ENCODE measurements around the gene LPP.

LPP gene

DNA sequence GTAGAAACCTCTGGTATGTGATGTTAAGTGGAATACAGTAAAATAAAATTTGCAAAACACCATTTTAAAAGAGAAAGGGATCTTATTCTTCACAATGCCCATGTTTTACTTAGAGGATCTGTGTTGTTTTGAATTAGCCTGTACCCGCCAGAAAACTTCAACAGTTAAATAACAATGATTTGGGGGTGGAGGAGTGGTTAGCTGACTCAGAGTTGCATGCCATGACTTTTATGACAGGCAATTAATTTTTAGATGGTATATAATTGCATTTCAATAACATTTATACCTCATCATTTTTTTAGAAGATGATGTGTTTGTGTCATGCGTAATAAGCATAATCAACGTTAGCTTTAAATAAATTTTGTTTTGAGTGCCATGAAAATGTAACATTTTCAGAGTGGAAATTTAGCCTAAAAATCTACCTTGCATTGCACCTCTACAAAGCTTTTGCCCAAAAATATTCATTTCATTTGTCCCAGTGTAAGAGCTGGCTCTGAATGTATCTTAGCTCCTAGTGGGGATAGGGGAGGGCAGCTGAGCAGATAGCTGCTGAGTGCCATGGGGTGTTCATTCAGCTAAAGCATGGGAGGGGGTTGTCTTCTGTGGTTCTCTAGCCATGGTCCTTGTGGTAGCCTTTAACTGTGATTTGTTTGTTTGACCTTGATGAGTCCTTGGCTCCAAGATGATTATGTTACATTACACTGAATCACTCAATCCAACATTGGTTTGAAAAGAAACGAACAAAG is 379.8 kb downstream of the LPP start:
- H3K4me3 Mint-ChIP-seq = no peak overlapping the region
- H3K4me1 Mint-ChIP-seq = peaks cover 6% of the 10 kb centered on the region
- no peak overlapping the region for H3K27ac Mint-ChIP-seq
- no peaks in the 10 kb centered on the region for H3K27me3 Mint-ChIP-seq
- DNase-seq = no peak
- peaks cover 0 to 4% of the 10 kb centered on the region in 2 donors for H3K9me3 Mint-ChIP-seq
- ATAC-seq = no peak

DNA sequence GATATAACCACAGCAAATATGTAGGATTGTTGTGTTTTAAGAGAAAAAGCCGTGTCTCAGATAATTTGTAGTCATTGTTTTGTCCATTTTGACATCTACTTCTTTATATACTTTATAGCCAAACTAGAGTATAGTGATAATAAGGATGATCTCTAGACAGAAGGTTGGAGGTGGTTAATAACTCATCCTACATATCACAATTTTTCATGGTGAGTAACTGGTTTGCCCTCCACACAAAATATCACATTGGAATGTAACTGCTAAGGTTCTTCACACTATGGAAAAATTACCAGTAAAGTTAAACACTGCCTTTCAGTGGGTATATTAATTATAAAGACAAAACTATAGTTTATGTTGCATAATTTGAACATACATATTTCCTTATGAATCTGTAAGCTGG is 380.7 kb downstream of the LPP start:
- Mint-ChIP-seq H3K27ac (no peak overlapping the region), H3K4me1 (peaks cover 6% of the 10 kb centered on the region), H3K27me3 (no peaks in the 10 kb centered on the region), H3K9me3 (peaks cover 0 to 10% of the 10 kb centered on the region in 2 donors), H3K4me3 (no peak overlapping the region)
- no peak for DNase-seq
- ATAC-seq = no peak

DNA sequence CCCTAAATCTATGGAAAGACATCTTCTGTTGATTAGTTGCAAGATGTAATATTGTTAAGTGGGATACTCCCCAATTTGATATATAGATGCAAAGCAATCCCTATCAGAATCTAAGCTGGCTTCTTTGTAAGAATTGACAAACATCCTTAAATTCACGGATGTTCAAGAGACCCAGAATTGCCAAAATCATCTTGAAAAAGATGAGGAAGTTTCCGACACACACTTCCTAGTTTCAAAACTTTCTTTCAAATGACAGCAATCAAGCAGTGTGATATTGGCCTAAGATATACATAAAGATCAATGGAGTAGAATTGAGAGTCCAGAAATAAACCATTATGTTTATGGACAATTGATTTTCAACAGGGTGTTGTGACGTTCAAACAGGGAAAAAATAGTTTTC is 383.6 kb downstream of the LPP start:
- no peak overlapping the region for H3K27ac Mint-ChIP-seq
- peaks cover 0 to 10% of the 10 kb centered on the region in 2 donors for H3K9me3 Mint-ChIP-seq
- H3K27me3 Mint-ChIP-seq = no peaks in the 10 kb centered on the region
- H3K4me3 Mint-ChIP-seq = no peak overlapping the region
- no peak for ATAC-seq
- DNase-seq = no peak
- H3K4me1 Mint-ChIP-seq = peaks cover 6% of the 10 kb centered on the region

DNA sequence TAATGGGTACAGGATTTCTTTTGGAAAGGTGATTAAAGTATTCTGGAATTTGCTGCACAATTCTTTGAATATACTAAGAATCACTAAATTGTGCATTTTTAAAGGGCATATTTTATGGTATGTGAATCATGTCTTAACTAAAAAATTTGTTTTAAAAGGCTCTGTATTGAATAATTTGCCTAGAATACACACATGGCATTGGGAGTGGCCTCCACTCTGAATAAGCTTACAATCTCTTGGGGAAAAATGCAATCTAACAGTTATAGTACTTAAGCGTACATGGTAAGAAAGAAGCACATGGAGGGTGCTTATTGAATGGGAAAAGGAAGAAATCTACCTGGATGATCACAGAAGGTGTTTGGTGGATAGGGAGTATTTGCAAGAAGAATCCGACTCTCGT is 385.1 kb downstream of the LPP start:
- DNase-seq (no peak), ATAC-seq (no peak)
- Mint-ChIP-seq H3K4me1 (peaks cover 6% of the 10 kb centered on the region), H3K9me3 (peaks cover 0 to 10% of the 10 kb centered on the region in 2 donors), H3K27ac (no peak overlapping the region), H3K27me3 (no peaks in the 10 kb centered on the region), H3K4me3 (no peak overlapping the region)

DNA sequence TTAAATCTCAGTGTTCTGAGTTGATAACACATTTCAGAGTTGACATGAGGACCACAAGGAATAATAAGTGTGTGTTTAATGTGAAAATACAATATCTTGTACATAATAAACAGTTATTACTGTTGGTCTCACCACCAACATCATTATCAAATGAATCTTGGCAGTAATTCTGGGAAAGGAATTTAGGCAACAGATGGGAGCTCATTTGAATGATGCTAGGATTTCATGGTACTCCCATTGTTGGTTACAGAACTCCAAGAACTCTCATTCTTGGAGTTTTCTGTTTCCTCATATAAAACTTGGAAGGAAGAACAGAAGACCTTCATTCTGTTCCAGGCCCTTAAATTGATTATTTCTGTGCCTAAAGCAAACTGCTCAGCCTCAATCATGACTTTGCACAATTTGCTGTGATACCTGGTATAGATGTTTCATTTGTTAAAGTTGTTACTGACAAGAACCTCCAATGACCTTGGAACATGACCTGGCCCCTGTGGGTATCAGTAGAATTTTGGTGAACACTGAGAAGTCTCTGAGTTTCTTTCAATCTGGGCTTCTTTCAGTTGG is 385.8 kb downstream of the LPP start:
- Mint-ChIP-seq H3K9me3 (peaks cover 0 to 10% of the 10 kb centered on the region in 2 donors), H3K4me3 (no peak overlapping the region), H3K4me1 (peaks cover 6% of the 10 kb centered on the region), H3K27ac (no peak overlapping the region), H3K27me3 (no peaks in the 10 kb centered on the region)
- ATAC-seq = no peak
- no peak for DNase-seq

DNA sequence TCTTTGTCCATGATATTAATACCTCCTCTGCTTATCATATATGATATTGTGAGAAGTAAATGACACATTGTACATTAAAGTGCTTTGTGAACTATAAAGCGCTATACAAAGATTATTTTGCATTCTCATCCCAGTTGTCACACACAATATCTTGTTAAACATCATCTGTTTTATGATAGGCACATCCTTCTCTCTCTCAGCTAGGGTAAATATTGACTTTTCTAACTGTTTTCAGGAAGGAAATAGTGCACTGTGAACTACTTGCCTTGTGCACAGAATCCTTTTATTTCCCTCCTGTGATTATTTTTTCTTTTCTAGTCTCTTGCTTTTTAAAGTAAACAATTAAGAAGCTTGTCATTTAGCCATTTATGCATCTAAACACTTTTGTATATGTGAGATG is 388.2 kb downstream of the LPP start:
- H3K9me3 Mint-ChIP-seq = peaks cover 0 to 10% of the 10 kb centered on the region in 2 donors
- DNase-seq = no peak
- ATAC-seq = no peak
- peaks cover 3% of the 10 kb centered on the region for H3K4me1 Mint-ChIP-seq
- no peak overlapping the region for H3K4me3 Mint-ChIP-seq
- no peaks in the 10 kb centered on the region for H3K27me3 Mint-ChIP-seq
- no peak overlapping the region for H3K27ac Mint-ChIP-seq

DNA sequence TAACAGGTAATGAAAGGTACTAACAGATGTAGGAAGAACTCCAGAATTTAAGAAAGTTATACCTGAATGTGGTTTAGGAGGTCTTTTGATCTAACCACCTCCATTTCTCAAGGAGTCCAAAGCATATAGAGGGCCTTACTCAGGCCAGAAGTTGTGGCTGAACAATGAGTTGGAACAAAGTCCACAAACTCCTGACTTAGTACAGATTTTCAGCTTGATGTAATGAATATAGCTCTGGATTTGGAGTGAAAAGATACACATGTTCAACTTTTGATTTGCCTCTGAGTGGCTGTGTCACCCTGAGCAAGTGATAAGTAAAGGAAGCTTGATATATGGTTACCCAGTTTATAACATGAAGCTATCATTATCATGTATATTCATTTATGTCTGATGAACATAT is 390.1 kb downstream of the LPP start:
- no peaks in the 10 kb centered on the region for H3K4me1 Mint-ChIP-seq
- DNase-seq (no peak), ATAC-seq (no peak)
- H3K4me3 Mint-ChIP-seq = no peak overlapping the region
- peaks cover 0 to 4% of the 10 kb centered on the region in 2 donors for H3K9me3 Mint-ChIP-seq
- no peak overlapping the region for H3K27ac Mint-ChIP-seq
- H3K27me3 Mint-ChIP-seq = no peaks in the 10 kb centered on the region

DNA sequence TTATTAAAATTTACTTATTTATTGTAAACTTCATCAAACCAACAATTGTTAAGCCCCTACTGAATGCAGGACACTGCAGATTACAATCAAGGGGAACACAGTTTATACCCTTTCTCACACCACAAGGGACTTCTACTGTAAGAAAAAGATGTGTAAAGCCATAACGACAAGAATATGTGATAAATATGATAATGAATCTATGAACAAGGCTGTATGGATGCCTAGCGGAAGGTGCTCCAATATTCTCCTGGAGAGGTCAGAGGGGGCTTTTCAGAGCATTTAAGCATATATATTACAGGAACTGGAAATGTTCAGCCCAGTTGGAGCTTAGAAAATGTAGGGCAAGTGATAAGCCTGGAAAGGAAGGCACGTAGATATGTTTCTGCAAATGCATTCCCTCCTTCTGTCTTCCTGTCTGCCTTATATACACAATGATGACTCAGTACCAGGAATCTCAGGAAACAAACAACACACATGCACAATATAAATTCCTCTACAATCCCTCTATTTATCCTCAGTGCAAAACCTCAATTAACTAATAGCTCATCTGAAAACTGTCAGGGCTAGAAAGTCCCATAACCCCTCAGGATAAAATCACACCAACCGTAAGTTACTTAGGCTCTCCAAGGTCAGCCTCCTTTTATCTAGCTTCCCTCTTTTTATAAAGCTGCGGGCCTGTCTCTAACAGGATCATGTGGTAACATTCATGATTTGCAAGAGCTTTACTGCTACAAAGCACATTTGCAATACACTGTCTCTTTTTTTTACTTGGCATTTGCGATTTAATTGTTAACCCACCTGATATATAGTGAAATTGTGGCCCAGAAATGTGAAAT is 393.1 kb downstream of the LPP start:
- ATAC-seq = no peak

DNA sequence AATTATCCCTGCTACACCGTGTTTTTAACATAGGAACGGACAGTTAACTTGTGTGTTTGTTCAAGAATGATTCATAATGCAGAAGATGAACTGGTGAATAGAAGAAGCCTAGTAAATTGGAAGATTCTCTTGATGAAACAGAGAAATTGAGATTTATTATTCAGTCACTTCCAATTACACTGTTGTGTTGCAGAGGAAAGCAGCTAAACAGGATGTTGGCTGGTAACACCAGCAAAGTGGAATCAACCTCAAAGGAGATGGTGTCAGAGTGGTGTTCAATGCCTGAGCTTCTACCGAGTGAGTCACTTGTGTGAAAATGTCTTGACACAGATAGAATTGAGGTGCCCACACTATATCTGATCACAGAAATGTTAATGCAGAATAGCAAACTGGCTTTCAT is 399.6 kb downstream of the LPP start:
- H3K27me3 Mint-ChIP-seq = no peaks in the 10 kb centered on the region
- ATAC-seq (peak; percentile 97), DNase-seq (peak; percentile 16 to 26)
- no peak overlapping the region for H3K27ac Mint-ChIP-seq
- H3K9me3 Mint-ChIP-seq = peaks cover 0 to 5% of the 10 kb centered on the region in 2 donors
- H3K4me1 Mint-ChIP-seq = peaks cover 16% of the 10 kb centered on the region
- H3K4me3 Mint-ChIP-seq = no peak overlapping the region

More for the DNA sequence above, 393.1 kb downstream of the LPP start:
- Mint-ChIP-seq H3K4me1 (no peaks in the 10 kb centered on the region), H3K27me3 (no peaks in the 10 kb centered on the region), H3K9me3 (peaks cover 0 to 5% of the 10 kb centered on the region in 2 donors), H3K27ac (no peak overlapping the region), H3K4me3 (no peak overlapping the region)
- no peak for DNase-seq

DNA sequence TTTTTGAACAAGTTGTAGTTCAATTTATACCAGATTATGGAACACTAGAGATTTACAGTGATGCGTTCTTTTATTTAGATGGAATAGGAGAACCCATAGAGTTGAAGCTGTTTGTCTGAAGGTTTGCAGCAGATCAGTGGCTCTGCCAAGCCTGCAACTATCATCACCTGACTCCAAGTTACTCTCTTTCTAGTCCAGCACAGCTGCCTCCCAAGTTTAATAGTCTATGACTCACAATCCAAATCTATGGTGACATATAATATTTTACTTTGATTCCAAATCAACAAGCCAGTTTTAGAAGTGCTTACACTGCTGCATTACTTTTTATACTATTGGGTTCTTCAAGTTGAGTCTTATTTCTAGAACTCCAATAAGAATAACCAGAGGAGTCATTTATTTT is 400.4 kb downstream of the LPP start:
- DNase-seq = no peak
- H3K4me1 Mint-ChIP-seq = peaks cover 16% of the 10 kb centered on the region
- no peak overlapping the region for H3K27ac Mint-ChIP-seq
- no peaks in the 10 kb centered on the region for H3K27me3 Mint-ChIP-seq
- H3K4me3 Mint-ChIP-seq = no peak overlapping the region
- ATAC-seq = no peak
- peaks cover 0 to 5% of the 10 kb centered on the region in 2 donors for H3K9me3 Mint-ChIP-seq

DNA sequence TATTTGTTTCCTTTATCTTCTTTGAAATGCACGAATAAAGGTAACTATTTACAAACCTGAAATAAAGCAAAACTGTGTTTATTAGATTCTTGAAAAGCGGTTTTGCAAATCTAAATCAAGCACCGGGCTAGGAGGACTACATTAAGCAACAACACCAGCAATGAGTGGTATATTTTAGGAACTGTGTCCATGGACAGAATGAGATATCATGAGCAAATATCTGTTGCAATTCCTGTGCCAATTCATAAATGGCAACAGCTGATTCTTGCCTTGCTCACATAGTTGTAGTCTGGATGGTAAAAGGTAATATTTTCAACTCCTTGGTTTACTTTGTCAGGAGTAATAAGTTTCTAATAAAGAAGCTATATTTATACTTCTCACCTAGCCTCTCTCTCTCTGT is 403.3 kb downstream of the LPP start:
- ATAC-seq = no peak
- H3K4me1 Mint-ChIP-seq = peaks cover 24% of the 10 kb centered on the region

DNA sequence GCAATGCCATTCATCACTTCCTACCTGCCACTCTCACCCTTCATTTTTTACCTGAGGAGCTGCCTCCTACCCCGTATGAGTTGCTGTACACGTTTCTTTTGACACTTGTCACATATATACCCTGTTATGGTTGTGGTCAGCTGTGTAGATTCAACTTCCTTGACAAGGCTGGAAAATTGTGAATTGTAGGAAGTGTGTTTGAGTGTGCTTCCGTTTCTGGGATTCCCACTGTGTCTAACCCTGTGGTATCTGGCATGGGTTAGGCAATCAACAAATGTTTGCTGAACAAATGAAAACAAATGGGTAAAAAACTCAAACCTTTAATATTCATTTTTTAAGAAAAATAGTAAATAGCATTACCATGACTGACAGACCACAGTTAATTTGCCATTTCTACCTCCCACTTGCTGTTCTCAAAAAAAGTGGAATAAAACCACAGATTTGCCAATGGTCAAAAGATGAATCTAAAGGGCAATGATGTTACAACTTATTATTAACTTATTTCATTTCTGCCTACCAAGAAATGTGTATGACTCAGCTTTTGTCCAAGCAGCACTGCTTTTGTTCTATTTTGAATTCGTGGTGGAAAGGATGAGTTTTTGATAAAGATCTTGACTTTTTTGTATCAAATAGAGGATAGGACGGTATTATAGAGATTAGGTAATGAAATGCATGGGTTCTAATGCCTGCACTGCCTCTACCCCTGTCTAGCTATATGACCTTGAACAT is 404.6 kb downstream of the LPP start:
- DNase-seq = no peak
- no peaks in the 10 kb centered on the region for H3K9me3 Mint-ChIP-seq
- H3K27ac Mint-ChIP-seq = peak overlapping the region in 1 of 2 donors; percentile 15
- ATAC-seq = no peak
- H3K27me3 Mint-ChIP-seq = no peaks in the 10 kb centered on the region
- H3K4me3 Mint-ChIP-seq = no peak overlapping the region
- H3K4me1 Mint-ChIP-seq = peaks cover 22% of the 10 kb centered on the region

More for the DNA sequence above, 403.3 kb downstream of the LPP start:
- Mint-ChIP-seq H3K9me3 (no peaks in the 10 kb centered on the region), H3K27me3 (no peaks in the 10 kb centered on the region), H3K27ac (no peak overlapping the region), H3K4me3 (no peak overlapping the region)
- DNase-seq = no peak

DNA sequence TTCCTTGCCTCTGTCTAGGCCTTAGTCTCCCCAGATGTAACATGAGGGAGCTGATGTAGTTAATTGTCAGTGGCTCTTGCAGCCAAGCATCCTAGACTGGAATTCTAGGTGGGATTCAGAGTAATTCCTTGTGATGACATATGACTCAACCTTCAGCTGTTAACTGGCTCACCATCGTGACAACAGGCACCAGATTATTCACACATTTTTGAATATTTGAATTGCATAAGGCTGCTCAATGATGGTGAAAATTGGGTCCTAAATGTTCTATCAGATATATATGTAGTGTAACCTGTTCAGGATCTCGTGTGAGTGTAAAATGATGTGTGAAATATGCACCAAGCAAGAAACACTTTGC is 405.1 kb downstream of the LPP start:
- ATAC-seq = no peak
- no peak for DNase-seq
- no peak overlapping the region for H3K27ac Mint-ChIP-seq
- no peaks in the 10 kb centered on the region for H3K27me3 Mint-ChIP-seq
- no peaks in the 10 kb centered on the region for H3K9me3 Mint-ChIP-seq
- no peak overlapping the region for H3K4me3 Mint-ChIP-seq
- peaks cover 17% of the 10 kb centered on the region for H3K4me1 Mint-ChIP-seq

DNA sequence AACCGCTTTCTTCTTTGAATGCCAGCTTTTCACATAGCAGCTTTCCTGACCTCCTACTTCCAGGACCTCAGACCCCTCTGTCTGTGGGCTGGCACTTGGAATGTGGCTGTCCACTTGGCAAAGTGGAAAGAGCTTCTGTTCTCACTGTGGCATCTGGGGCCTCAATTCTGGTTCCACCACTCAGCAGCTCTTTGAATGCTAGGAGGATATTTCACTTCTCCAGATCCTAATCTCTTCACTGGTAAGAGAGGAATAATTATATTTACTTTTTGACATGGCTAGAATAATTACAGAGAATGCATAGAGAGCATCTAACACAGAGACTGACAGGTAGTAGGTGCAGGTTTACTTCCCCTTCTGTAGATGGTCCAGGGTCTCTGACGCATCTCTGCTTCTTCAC is 405.9 kb downstream of the LPP start:
- Mint-ChIP-seq H3K4me1 (peaks cover 14% of the 10 kb centered on the region), H3K4me3 (no peak overlapping the region), H3K27ac (peak overlapping the region in 1 of 2 donors; percentile 5), H3K9me3 (no peaks in the 10 kb centered on the region), H3K27me3 (no peaks in the 10 kb centered on the region)
- no peak for DNase-seq
- no peak for ATAC-seq

DNA sequence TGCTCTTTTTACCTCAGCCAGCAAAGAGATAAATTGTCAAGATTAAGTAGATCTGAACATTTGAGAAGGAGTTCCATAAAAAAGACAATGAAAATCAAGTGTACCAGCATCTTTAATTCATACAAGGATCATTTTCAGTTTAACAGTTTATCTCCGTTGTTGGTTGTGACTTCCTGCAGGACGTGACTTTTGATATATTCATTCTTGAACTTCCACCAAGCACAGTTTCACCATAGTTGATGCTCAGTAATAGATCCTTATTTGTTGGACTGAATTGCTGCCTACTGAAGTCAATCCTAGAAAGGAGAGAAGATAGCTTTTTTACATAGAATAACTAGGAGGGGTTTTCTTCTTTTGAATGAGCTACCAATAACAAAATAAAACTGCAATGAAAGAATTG is 408.2 kb downstream of the LPP start:
- no peaks in the 10 kb centered on the region for H3K9me3 Mint-ChIP-seq
- ATAC-seq (no peak), DNase-seq (no peak)
- no peak overlapping the region for H3K4me3 Mint-ChIP-seq
- peaks cover 14% of the 10 kb centered on the region for H3K4me1 Mint-ChIP-seq
- no peak overlapping the region for H3K27ac Mint-ChIP-seq
- H3K27me3 Mint-ChIP-seq = no peaks in the 10 kb centered on the region
